NCI-H1092 (cell line): ENCODE results near the gene CEP72.
"Not testable (repeated sequence)": the region's sequence is repeated elsewhere in the genome, so short reads cannot be mapped to it uniquely, and the experiment has no call there.

Experiments
- DNase-seq: peaks from one replicate; lab custom pipeline; 2025; lab: John Stamatoyannopoulos, UW

CEP72 gene

DNA sequence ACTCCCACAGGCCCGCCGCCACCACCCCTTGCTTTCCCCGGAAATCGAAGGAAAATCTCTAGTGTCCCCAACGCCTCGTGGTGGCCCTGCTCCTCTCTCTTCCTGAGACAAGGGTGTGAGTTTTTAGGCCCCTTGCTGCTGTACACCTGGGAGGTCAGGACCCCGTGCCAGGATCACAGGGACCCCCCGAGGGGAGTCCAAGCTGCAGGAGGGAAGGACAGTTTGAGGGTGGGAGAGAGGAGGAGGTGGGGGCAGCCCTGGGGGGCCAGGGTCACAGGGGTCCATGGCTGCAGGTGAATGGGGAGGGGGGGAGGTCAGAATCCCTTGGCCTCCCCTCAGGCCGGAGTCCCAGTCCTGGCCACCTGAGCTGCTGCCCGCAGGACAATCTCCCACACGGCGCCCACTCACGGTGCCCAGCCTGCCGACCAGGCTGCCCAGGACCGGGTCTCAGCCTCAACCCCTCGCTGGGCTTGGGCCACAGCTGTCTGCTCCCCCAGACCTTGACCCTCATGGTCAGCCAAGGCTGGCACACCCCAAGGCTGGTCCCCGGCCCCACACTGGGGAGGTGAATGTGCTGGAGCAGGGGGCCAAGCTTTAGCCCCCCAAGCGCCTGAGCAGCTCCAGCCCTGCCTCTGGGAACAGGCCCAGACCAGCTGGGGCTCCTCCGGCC lies 61.2 kb downstream of the CEP72 start:
- no peak for DNase-seq

DNA sequence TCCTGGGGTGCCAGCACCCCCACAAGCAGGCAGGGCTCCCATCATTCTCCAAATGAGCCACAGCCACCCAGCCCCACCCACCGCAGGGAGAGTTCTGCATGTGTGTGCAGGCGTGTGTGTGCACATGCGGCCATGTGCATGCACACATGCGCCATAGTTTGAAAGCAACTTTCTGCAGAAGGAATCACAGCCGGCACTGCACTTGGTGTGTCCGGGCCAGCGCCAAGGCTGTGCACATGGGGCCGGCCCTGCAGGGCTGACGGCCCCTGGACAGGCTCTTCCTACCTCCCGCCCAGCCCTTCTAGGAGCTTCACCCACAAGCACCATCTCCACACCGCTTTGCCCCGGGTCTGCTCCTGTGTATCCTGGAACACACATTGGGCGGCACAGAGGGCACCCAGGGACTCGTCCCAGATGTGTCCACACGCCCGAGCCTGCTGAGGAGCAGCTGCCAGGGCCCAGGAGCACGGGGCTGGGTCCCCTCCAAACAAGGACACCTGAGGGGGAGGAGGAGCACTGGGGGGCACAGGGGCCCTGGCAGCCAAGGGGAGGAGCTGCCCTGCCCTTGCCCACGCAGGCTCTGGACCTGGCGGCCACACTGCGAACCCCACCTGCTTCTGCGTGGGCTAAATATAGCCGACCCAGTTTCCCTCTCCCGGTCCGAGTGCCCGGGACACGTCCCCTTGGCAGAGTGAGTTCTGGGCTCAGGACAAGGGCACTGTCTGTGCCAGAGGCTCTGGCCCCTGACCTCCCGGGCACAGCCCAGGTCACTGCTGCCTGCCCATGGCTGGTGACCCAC lies 61.9 kb downstream of the CEP72 start:
- DNase-seq: no peak

- DNase-seq: no peak
Observed at GRCh38 chr5:674630-675011, 62.5 kb downstream of the CEP72 start.

GRCh38 chr5:675111-675870 lies 63.2 kb downstream of the CEP72 start:
- DNase-seq: no peak

DNA sequence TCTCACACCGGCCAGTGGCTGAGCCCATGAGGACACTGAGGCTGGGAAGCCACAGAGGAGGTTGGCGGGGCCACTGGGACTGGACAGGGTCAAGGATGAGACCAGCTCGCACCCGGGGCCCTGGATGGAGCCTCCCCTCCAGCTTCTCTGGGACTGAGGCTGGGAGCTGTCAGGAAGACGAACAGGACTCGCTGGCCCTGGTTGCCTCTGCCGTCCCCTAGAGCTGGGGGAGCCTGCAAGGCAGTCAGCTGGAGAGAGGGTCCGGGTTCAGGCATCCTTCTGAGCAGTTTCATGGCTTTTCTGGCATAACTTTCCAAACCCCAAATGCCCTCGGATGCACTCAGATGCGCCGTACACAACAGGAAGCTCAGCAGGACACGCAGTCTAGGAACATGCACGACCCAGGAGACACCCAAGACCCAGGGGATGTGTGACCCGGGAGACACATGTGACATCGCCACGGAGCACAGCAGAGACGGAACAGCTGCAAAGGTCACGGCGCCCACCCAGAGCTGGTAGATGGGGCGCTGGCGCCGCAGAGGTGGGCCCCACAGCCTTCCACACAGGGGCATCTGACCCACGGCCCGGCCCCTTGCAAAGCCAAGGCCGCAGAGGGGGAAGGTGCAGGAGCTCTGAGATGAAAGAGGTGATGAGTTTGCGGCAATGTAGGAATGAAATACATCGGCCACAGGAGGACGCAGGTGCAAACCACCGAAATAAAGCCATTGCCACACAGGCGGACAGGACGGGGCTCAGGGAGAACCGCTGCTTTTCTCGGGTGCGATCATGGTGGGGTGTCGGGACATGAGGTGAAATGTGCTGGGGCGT lies 63.9 kb downstream of the CEP72 start:
- DNase-seq: no peak

DNA sequence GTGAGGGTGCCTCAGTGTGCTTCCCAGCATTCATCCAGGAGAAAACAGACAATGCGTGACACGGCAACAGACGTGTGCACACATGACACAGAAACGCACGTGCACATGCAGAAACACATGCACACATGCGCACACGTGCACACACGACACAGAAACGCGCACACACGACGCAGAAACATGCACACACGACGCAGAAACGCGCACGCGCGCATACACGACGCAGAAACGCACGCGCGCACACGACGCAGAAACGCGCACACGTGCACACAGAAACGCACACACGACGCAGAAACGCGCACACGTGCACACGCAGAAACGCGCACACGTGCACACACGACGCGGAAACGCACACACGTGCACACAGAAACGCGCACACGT lies 64.5 kb downstream of the CEP72 start:
- no peak for DNase-seq

- no peak for DNase-seq
Observed at GRCh38 chr5:677131-678101, 65.3 kb downstream of the CEP72 start.

DNA sequence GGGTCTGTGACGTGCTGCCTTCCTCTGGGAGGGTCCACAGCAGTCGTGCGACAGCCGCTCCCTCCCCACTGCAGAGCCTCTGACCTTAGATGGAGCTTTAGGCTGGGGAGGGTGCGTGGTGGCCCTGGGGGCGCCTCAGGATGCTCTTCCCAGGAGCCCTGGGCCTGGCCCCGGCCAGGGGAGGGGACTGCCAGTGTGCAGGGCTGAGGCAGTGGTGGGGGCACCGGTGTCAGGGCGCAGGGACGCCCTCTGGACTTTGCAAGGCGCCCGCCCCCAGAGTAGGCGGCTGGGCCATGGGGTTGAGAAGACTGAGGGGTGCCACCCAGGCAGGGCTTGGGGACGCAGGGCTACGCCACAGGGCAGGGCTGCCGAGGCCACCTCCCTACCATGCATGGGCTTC lies 66.4 kb downstream of the CEP72 start:
- DNase-seq: not testable (repeated sequence)

DNA sequence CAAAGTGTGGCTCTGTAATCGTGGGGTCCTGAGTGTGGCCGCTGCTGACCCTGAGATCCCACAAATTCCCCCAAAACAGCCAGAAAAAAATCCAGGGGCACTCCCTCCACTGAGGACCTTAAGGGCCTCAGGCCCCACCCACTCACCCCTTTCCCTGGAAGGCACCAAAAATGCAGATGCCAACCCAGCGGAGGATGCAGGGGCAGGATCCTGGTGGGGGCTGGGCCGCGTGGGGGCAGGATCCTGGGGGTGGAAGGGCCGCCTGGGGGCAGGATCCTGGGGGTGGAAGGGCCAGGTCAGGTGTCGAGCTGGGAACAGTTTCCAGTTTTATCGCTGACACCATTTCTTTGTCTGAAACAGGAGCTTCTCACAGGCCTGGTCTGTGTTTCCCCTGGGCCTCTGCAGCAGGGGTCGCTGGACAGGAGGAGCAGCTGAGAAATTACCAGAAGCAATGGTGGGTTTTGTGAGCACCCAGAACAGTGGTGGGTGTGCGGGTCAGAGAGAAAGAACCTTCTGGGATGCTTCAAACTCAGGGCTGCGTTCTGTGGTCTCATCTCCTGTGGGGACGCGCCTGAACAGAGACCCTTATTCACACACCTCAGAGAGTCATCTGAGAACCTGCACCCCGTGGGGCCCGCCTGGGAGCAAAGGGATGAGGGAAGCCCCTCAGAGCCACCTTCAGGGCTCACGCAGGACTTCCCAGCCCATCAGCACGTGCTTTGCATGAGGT lies 67.2 kb downstream of the CEP72 start:
- not testable (repeated sequence) for DNase-seq

DNA sequence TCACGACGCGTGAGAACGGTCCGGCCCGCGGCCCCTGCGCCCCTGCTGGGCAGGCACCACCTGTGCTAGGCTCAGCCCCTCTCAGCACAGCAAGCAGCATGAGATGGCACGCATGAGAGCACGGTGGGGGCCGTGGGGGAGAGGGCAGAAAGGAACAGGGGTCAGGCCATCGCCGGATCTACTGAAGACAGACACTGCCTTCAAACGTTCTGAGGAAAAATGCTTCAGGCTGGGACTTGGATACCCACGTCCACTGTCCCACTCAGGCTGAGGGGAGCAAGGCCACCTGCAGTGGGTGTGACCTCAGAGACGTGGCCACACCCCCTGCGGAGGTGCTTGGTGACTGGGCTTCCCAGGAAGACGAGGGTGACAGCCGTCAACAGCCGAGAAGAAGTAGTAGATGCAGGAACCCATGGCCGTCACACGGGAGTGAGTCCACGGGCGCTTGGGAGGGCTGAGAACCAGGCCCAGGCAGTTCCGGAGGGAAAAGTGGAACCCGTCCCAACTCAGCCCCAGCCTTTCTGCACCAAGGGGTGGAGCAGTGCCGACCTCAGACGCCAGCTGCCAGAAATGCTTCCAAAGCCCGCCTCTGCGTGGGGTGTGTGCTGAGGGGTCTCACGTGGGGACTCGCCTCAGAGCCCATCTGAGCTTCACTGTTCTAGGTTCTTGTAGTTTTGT lies 68.1 kb downstream of the CEP72 start:
- DNase-seq: not testable (repeated sequence)

- DNase-seq: not testable (repeated sequence)
Observed at GRCh38 chr5:680836-681235, 68.7 kb downstream of the CEP72 start.

- not testable (repeated sequence) for DNase-seq
Observed at GRCh38 chr5:681317-682191, 69.4 kb downstream of the CEP72 start.

GRCh38 chr5:682216-682615 lies 70.1 kb downstream of the CEP72 start:
- DNase-seq: not testable (repeated sequence)

DNA sequence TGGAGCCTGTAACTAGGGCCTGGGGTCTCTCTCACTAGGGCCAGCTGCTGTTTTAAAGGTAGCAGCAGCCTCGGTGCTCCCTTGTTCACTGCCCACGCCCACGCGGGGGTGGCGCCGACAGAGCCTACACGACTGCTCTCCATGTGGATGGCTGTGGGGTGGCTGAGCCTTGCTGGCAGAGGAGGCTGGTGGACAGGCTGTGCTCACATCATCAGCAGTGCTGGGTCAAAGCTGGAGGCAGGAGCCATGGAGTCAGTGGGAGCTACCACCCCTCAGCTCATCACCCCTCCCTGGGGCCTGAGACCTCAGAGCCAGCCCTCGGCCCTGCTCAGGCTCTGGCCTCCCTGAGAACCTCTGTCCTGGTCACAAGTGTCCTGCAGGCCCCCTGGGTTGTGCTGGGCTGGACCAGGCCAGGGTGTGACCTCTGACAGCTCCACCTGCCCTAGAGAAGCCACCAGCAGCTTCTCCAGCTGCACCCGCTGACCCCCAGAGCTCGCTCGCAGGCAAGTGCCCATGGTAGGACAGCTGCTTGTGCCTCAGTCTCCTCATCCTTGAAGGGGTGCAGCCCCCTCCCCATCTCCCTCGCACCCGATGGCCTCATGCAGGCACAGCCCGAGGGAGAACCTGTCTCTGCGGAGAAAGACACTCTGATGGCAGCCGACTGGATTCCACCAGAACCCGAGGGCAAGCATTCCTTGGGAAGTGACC lies 70.7 kb downstream of the CEP72 start:
- DNase-seq: not testable (repeated sequence)

- no peak for DNase-seq
Observed at GRCh38 chr5:683551-684481, 71.7 kb downstream of the CEP72 start.

- DNase-seq: no peak
Observed at GRCh38 chr5:684751-685216, 72.6 kb downstream of the CEP72 start.
